Gastroesophageal sphincter (tissue), 4 donors: Measurements from ENCODE around the gene GP1BB. TPM values are rescaled to one million over a fixed set of nuclear protein-coding genes. Genes with fewer than 3 reads are reported as not detected.

Experiments used
- ATAC-seq: fragments of 150-250 bp; one replicate; pipeline ENCODE4 v1.9.1; 2016; ENCODE audit warnings: mild to moderate bottlenecking, moderate library complexity
- H3K27ac ChIP-seq, 4 donors: fragments of 200-600 bp; sonication (generic) in 3 of 4; 1 replicate in 3 of 4; 2 replicates in 1 of 4; pipeline ENCODE4 v1.5.1; 2016 to 2019
- H3K27me3 ChIP-seq: fragments of 200-600 bp; sonication (generic); one replicate; pipeline ENCODE4 v1.5.1; 2019
- H3K36me3 ChIP-seq, 2 donors: fragments of 200-600 bp; sonication (generic); one replicate each; pipeline ENCODE4 v1.5.1; 2019; ENCODE audit warnings: control low read depth in 1 of 2
- H3K4me1 ChIP-seq, 3 donors: fragments of 200-600 bp; sonication (generic); 1 replicate in 2 of 3; 2 replicates in 1 of 3; pipeline ENCODE4 v1.5.1; 2016 to 2019; ENCODE audit warnings: control low read depth in 2 of 3
- H3K4me3 ChIP-seq, 2 donors: fragments of 200-600 bp; sonication (generic); one replicate each; pipeline ENCODE4 v1.5.1; 2019; ENCODE audit warnings: mild to moderate bottlenecking in 1 of 2, moderate library complexity in 1 of 2
- H3K9me3 ChIP-seq, 3 donors: fragments of 200-600 bp; sonication (generic); one replicate each; pipeline ENCODE4 v1.5.1; 2017 to 2019; ENCODE audit warnings: control low read depth in 2 of 3
- CTCF ChIP-seq, 4 experiments: fragments of 200-600 bp in 2 of 4; fragments of 450-650 bp in 2 of 4; sonication (generic) in 1 of 4; IDR thresholded peaks; one replicate each; pipeline ENCODE4 v1.5.1; 2017 to 2019; ENCODE audit warnings: antibody characterized with exemption in 4 of 4, mild to moderate bottlenecking in 2 of 4, moderate library complexity in 2 of 4
- EP300 ChIP-seq: sonication (generic); formaldehyde crosslinking; IDR thresholded peaks from one replicate; pipeline ENCODE4 v1.6.1; 2017; ENCODE audit warnings: antibody characterized with exemption, mild to moderate bottlenecking
- POLR2A ChIP-seq, 2 donors: fragments of 450-650 bp; IDR thresholded peaks; one replicate each; pipeline ENCODE4 v1.6.1; 2017; ENCODE audit warnings: antibody characterized with exemption in 2 of 2, mild to moderate bottlenecking in 2 of 2, moderate library complexity in 1 of 2
- POLR2AphosphoS5 ChIP-seq: sonication (generic); formaldehyde crosslinking; IDR thresholded peaks from one replicate; pipeline ENCODE4 v1.6.1; 2017; ENCODE audit warnings: antibody characterized with exemption
- WGBS, 2 donors: methylation state at CpG; one replicate each; pipeline ENCODE4 v1.1.5; 2018; ENCODE audit warnings: low coverage in 1 of 2; 5-methylcytosine and 5-hydroxymethylcytosine counted together
- total RNA-seq, 4 donors: library from RNA; depleted of rRNA; stranded (reverse); fragments of >200 nt; gene quantifications; one replicate each; pipeline ENCODE4 v1.1.0, GENCODE V29; 2016

GP1BB gene
- total RNA-seq, 4 donors from 2014 or later, result 2.0 to 12.5 (median 5.6) TPM

GRCh38 chr22:19716829-19717105 is 6.6 kb upstream of the GP1BB start:
- no peak for TF ChIP-seq CTCF (IDR thresholded peaks at IDR 0.05)
- no peak for TF ChIP-seq EP300
- no peak for TF ChIP-seq POLR2AphosphoS5
- TF ChIP-seq POLR2A (IDR thresholded peaks at IDR 0.05), result no peak
- WGBS, 2 donors, result no CpG with 5 or more reads among the region's 1 CpG
- Histone ChIP-seq H3K27me3 (peaks cover 42% of the 10 kb centered on the region), H3K4me1 (peaks cover 0 to 63% (median 27%) of the 10 kb centered on the region in 3 donors), H3K36me3 (peaks cover 0 to 20% of the 10 kb centered on the region in 2 donors), H3K27ac (no peak overlapping the region), H3K9me3 (no peaks in the 10 kb centered on the region), H3K4me3 (no peak overlapping the region)
- no peak for ATAC-seq

- Histone ChIP-seq H3K27ac (peak overlapping the region in 1 of 4 donors; percentile 77), H3K9me3 (no peaks in the 10 kb centered on the region), H3K27me3 (peaks cover 46% of the 10 kb centered on the region), H3K4me1 (peaks cover 0 to 63% (median 27%) of the 10 kb centered on the region in 3 donors), H3K4me3 (no peak overlapping the region), H3K36me3 (peaks cover 0 to 24% of the 10 kb centered on the region in 2 donors)
- TF ChIP-seq POLR2A (IDR thresholded peaks at IDR 0.05) (no peak), CTCF (IDR thresholded peaks at IDR 0.05) (no peak)
- 40 to 60% methylated on average over 1 of the region's 9 CpGs for WGBS, 2 donors
- ATAC-seq, result no peak
Observed at GRCh38 chr22:19717181-19717580, 6.2 kb upstream of the GP1BB start.

GRCh38 chr22:19717691-19718455 is 5.5 kb upstream of the GP1BB start:
- peak; percentile 80 for ATAC-seq
- Histone ChIP-seq H3K9me3 (no peaks in the 10 kb centered on the region), H3K36me3 (peaks cover 0 to 31% of the 10 kb centered on the region in 2 donors), H3K4me1 (peaks cover 0 to 70% (median 27%) of the 10 kb centered on the region in 3 donors), H3K27me3 (peaks cover 53% of the 10 kb centered on the region), H3K4me3 (peak overlapping the region; percentile 59 to 76), H3K27ac (peak overlapping the region in 3 of 4 donors; percentile 47 to 77 (median 58))
- no peak for TF ChIP-seq POLR2A (IDR thresholded peaks at IDR 0.05)
- TF ChIP-seq CTCF (IDR thresholded peaks at IDR 0.05), result peak in 3 of 4 experiments; percentile 96 to 99 (median 97)
- no peak for TF ChIP-seq POLR2AphosphoS5
- 0 to 14% methylated on average over 3 to 25 of the region's 96 CpGs for WGBS, 2 donors

- WGBS, 2 donors, result no CpG with 5 or more reads among the region's 70 CpGs
- H3K36me3 ChIP-seq, result peaks cover 0 to 34% of the 10 kb centered on the region in 2 donors
- TF ChIP-seq POLR2A (IDR thresholded peaks at IDR 0.05), result no peak
- no peak for TF ChIP-seq CTCF (IDR thresholded peaks at IDR 0.05)
- TF ChIP-seq EP300, result no peak
- TF ChIP-seq POLR2AphosphoS5, result no peak
- H3K27me3 ChIP-seq, result peaks cover 55% of the 10 kb centered on the region
- no peaks in the 10 kb centered on the region for H3K9me3 ChIP-seq
- peak overlapping the region in 3 of 4 donors; percentile 47 to 77 (median 58) for H3K27ac ChIP-seq
- peaks cover 0 to 74% (median 33%) of the 10 kb centered on the region in 3 donors for H3K4me1 ChIP-seq
- ATAC-seq, result no peak
- H3K4me3 ChIP-seq, result peak overlapping the region; percentile 59 to 76
Observed at GRCh38 chr22:19718456-19719049, 4.8 kb upstream of the GP1BB start.
